Measurements from ENCODE around the gene GRIA1. TPM values are rescaled to one million over a fixed set of nuclear protein-coding genes. Genes with fewer than 3 reads are reported as not detected.
A peak's percentile ranks its signal among the peaks of the same experiment; 100 is the strongest.

The GRIA1 gene
- total RNA-seq, 6 experiments from 2014 or later: 0.10 to 0.57 (median 0.21) TPM

DNA sequence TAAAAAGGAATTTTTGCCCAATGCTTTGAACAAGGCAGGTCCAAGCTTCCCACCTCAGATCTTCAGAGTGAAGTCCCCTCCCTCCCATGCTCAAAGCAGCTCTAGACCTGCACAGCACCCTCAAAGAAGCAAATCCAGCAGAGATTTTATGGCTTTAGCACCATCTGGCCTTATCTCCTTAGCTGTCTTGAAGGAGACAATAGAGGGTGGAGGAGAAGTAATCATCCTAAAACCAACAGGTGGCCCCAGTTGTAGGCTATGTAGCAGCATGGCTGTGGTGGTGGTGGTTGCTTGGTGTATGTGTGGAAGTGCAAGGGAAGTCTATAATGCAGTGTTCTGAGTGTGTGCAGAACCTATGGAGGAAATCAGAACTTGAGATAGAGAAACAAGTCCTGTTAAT, 140.1 kb downstream of the GRIA1 start:
- no peak for DNase-seq
- no peaks in the 10 kb centered on the region for H3K4me1 Mint-ChIP-seq (ENCODE audit: low read depth)
- H3K27me3 Mint-ChIP-seq (ENCODE audit: insufficient read depth): no peaks in the 10 kb centered on the region
- no peaks in the 10 kb centered on the region for H3K36me3 Mint-ChIP-seq (ENCODE audit: low read depth)
- H3K4me3 Mint-ChIP-seq: no peak overlapping the region
- TF ChIP-seq, protein P1, sequence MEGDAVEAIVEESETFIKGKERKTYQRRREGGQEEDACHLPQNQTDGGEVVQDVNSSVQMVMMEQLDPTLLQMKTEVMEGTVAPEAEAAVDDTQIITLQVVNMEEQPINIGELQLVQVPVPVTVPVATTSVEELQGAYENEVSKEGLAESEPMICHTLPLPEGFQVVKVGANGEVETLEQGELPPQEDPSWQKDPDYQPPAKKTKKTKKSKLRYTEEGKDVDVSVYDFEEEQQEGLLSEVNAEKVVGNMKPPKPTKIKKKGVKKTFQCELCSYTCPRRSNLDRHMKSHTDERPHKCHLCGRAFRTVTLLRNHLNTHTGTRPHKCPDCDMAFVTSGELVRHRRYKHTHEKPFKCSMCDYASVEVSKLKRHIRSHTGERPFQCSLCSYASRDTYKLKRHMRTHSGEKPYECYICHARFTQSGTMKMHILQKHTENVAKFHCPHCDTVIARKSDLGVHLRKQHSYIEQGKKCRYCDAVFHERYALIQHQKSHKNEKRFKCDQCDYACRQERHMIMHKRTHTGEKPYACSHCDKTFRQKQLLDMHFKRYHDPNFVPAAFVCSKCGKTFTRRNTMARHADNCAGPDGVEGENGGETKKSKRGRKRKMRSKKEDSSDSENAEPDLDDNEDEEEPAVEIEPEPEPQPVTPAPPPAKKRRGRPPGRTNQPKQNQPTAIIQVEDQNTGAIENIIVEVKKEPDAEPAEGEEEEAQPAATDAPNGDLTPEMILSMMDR (IDR thresholded peaks at IDR 0.05): no peak
- no peak overlapping the region for H3K27ac Mint-ChIP-seq
- H3K9me3 Mint-ChIP-seq: no peaks in the 10 kb centered on the region

DNA sequence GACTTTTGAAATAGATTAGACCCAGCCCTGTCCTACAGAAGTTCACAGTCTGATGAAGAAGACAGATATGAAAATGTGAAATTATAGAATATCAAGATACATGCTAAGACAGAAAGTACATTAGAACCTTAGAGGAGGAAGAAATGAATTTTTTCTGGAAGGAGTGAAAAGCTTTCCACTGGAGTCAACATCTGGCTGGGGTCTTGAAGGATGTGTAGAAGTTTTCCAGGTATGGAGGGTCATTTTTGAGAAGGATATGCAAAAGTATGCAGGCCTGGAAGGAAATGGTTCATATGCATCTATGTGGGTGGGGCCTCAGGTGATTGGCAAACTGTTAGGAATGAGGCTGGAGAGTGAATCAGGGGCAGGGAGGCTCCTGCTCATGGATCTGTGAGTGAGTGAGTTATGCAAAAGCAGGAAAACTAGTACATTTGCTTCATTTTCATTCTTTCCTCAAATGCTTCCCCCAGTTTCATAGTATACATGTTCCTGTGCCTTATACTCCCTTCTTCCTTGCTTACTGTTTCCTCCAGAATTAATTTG, 142.3 kb downstream of the GRIA1 start:
- Mint-ChIP-seq H3K4me1 (ENCODE audit: low read depth) (peaks cover 9% of the 10 kb centered on the region), H3K27me3 (ENCODE audit: insufficient read depth) (no peaks in the 10 kb centered on the region), H3K27ac (peak overlapping the region; percentile 47), H3K36me3 (ENCODE audit: low read depth) (no peaks in the 10 kb centered on the region), H3K4me3 (no peak overlapping the region), H3K9me3 (no peaks in the 10 kb centered on the region)
- peak; percentile 30 for DNase-seq
- TF ChIP-seq, protein P1 (IDR thresholded peaks at IDR 0.05): no peak

GRCh38 chr5:153636670-153637451, 146.4 kb downstream of the GRIA1 start:
- no peaks in the 10 kb centered on the region for H3K9me3 Mint-ChIP-seq
- H3K27ac Mint-ChIP-seq: no peak overlapping the region
- H3K27me3 Mint-ChIP-seq (ENCODE audit: insufficient read depth): peaks cover 5% of the 10 kb centered on the region
- H3K36me3 Mint-ChIP-seq (ENCODE audit: low read depth): no peaks in the 10 kb centered on the region
- H3K4me1 Mint-ChIP-seq (ENCODE audit: low read depth): peaks cover 9% of the 10 kb centered on the region
- TF ChIP-seq, protein P1 (IDR thresholded peaks at IDR 0.05): no peak
- no peak for DNase-seq
- no peak overlapping the region for H3K4me3 Mint-ChIP-seq

GRCh38 chr5:153640293-153640692, 149.8 kb downstream of the GRIA1 start:
- no peak overlapping the region for H3K4me3 Mint-ChIP-seq
- H3K27me3 Mint-ChIP-seq (ENCODE audit: insufficient read depth): peaks cover 7% of the 10 kb centered on the region
- H3K4me1 Mint-ChIP-seq (ENCODE audit: low read depth): peaks cover 9% of the 10 kb centered on the region
- TF ChIP-seq, protein P1 (IDR thresholded peaks at IDR 0.05): no peak
- H3K9me3 Mint-ChIP-seq: no peaks in the 10 kb centered on the region
- no peak for DNase-seq
- no peaks in the 10 kb centered on the region for H3K36me3 Mint-ChIP-seq (ENCODE audit: low read depth)
- H3K27ac Mint-ChIP-seq: no peak overlapping the region

- H3K36me3 Mint-ChIP-seq (ENCODE audit: low read depth): no peaks in the 10 kb centered on the region
- peaks cover 7% of the 10 kb centered on the region for H3K4me1 Mint-ChIP-seq (ENCODE audit: low read depth)
- H3K9me3 Mint-ChIP-seq: no peaks in the 10 kb centered on the region
- H3K27me3 Mint-ChIP-seq (ENCODE audit: insufficient read depth): peaks cover 7% of the 10 kb centered on the region
- TF ChIP-seq, protein P1 (IDR thresholded peaks at IDR 0.05): no peak
- DNase-seq: no peak
- no peak overlapping the region for H3K4me3 Mint-ChIP-seq
- H3K27ac Mint-ChIP-seq: no peak overlapping the region
Observed at GRCh38 chr5:153641183-153641688, 150.8 kb downstream of the GRIA1 start.
